NCI-H2171 treated with DMSO at 0.1 percent for 48 hours (cell line): ENCODE measurements around the gene ATF5.
A peak's percentile ranks its signal among the peaks of the same experiment; 100 is the strongest.

Experiments
- DNase-seq: peaks from one replicate; lab custom pipeline; 2025; lab: John Stamatoyannopoulos, UW

The ATF5 gene

DNA sequence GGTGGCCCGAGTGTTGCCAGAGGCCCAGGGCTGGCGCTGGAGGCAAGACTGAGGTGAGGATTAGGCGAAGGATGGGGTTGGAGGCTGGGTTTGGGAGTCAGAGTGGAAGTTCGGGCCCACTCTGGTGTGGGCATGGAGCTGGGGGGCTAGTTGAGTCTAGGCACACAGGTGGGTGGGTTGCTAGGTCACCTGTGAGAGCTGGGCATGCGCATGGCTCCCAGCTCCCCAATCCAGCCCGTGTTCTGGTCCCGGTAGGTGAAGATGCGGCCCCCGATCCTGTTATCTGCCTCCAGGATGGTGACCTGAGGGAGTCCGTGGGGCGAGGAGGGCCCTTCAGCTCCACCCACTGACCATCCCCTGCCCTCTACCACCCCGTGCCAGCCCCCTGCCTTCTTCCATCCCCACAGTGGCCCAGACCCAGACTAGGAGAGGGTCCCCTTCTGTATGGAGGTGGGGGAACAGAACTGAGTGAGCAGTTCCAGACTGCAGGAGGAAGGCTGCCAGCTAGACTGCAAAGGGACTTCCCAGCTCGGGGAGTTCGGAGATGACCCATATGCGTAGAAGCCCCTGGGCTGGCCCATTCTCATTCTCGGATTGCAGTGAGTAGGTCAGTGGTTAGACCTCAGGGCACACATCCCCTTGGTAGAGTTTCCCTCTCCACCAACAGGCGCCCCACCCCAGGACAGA, 34.0 kb upstream of the ATF5 start:
- no peak for DNase-seq

DNA sequence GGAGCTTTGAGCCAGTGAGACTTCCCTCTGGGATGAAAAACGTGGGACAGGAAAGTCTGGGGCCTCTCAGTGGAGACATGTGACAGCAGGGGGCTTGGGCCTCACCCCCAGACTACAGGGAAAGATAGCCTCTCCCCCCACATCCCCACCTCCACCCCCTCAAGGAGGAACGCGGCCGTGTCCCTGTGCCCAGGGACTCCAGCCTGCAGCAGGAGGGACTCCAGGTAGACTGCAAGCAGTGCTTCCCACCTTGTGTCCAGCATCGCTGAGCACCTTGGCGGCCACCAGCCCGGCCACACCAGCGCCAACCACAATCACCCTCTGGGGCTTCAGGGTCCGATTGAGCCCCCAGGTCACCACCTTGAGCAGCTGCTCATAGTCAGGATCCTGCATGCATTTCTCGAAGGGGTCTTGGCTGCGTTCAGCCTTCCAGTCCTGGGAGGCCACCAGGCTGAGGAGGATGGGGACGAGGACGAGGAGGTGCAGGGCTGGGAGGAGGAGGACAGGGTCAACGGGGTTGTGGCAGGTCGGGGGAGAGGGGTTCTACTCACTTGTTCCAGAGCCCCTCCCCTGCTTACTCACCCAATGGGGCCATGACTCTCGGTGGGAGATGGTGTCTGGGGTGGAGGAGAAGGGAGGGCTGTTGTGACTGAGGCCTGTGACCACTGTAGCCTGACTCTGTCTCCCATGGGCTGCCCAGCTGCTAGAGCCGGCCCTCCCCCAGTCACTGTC, 33.3 kb upstream of the ATF5 start:
- no peak for DNase-seq

DNA sequence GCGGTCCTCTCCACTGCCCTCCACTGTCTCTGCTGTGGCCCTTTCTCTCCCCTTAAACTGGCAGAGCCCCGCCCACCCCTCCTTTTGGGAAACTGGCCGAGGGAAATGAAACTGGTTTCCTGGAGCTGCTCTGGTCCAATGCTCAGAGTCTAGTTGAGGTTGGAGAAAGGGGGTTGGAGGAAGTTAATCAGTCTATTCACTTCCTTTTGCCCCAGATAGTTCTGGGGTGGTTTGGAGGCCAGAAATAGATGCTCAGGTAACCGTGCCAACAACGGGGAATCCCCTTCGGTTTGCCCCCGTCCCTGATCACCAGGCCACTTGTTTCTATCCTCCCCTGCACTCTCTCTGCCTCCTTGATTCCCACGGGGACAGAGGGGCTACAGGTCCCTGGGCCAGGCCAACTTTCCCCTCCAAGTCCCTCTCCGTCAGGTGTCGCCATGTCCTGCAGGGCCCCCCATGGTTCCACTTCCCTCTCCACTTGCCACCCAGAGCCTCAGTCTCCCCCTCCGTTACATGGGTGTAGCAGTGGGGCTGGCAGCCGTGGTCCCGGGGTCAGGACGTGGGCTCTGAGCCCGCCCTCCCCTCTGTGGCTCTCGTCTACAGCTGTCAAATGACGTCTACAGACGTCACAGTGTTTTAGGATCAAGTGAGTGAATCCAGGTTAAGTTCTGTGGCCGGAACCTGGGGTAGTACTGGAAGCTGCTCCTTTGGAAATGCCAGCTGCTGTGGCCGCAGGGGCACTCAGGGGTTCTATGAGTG, 32.0 kb upstream of the ATF5 start, which contains the start of gene IL4I1:
IL4I1 (minus strand) TSS at position 25 of the 759 bp plus-strand sequence. CDS start 727 bp downstream, outside the sequence.
- DNase-seq, result no peak

- no peak for DNase-seq
Observed at GRCh38 chr19:49904136-49904535, 24.9 kb upstream of the ATF5 start.

GRCh38 chr19:49906879-49907564, 22.0 kb upstream of the ATF5 start:
- DNase-seq, result no peak

- no peak for DNase-seq
Observed at GRCh38 chr19:49907745-49908446, 21.1 kb upstream of the ATF5 start.

DNA sequence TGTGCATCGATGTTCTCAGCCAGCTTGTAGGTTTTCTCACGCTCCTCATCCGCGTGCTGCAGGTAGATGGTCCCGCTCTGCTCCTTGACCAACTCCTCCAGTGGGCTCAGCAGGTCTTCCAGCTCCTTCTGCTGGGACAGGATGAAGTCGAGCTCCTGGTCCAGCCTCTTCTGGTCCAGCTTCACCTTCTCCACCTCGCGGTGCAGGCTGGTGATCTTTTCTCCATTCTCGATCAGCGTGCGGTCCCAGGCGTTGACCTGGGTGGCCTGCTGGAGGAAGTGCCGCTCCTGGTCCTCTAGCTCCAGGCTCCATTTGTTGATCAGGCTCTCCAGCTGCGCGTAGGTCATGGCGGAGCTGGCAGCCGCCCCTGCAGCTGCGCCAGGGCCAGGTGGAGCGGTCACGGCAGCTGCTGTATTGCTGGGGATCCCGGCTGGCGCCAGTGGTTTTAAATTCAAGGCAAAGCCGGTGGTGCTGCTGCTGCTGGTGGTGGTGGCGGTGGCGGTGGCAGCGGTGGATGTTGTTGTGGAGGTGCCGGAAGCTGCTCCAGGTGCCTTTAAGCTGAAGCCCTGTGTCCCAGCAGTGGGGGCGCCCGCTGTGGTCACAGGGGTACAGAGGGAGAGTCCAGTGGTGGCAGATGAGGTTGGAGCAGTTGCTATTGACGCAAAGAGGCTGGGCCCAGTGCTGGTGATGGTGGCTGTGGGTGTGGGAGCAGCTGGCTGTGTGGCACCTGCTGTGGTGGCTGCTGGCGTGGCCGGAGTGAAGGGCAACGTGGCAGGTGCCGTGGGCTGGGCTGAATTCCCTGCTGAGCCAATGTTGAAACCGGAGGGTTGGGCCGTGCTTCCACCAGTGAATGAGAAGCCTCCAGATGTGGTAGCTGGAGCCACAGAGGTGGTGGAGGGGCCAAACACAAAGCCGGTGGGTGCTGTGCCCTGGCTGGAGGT, 20.3 kb upstream of the ATF5 start:
- DNase-seq, result no peak

GRCh38 chr19:49910179-49910578, 18.8 kb upstream of the ATF5 start:
- DNase-seq, result peak; percentile 66

DNA sequence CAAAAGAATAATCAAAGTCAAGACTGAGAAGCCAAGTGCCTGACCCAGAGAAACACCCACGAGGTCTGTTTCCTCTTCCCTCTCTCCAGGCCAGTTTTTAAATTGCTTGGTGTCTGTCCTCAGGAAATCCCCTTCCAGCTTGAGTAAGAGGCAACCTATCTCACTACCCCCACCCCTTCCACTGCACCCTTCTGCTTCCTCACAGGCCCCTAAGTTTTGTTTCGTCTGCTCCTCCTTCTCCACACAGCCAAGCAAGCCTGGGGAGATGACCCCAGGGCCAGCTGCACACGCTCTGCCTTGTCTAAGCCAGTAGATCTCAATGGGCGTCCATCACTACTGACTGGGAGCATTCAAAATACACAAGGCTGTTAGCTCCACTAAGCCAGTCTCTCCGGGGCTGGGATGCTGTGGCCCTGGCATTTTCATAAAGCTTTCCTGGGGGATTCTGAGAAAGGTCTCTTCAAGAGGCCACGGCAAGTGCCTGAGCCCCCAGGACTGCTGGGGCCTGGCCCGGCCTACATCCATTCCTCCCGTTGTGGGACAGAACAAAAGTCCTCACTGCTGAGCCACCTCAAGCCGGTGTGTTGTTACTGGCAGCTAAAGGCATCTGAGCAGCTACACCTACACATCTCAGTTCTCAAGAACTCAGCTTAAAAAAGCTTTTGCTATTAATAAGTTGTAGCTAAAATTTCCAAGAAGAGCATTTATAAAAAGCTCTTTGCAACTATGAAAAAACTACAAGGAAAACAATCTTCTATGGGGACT, 17.4 kb upstream of the ATF5 start:
- DNase-seq, result no peak

- DNase-seq, result no peak
Observed at GRCh38 chr19:49912965-49913685, 15.9 kb upstream of the ATF5 start.

DNA sequence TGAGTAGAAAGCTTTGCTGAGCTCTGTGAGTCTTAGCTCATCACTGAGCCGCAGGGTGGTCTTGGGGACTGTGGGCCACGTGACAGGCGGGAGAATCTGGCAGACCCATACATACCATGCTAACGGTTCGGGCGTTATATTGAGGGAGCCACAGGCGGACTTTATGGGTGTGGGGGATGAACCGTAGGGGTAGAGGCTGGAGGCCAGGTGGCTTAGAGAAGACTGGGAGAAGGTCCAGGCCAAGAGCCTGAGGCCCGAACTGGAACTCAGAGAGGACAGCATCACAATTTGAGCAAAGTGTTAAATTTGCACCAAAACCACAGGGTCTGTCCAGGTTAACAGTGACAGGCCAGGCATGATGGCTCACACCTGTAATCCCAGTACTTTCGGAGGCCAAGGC, 15.3 kb upstream of the ATF5 start:
- DNase-seq, result no peak

DNA sequence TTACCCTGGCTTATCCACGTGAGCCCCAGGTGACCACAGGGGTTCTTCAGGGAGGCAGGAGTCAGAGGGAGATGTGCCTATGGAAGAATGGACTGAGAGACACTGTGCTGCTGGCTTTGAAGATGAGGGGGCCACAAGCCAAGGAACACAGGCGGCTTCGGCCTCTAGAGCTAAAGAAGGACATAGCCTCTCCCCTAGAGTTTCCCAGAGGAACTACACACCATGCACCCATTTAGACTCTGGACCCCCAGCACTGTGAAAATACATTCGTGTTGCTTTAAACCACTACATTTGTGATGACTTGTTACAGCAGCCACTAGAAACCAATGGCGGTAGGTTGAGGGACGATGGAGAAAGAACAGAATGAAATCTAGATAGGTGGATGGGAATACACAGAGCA, 13.7 kb upstream of the ATF5 start:
- DNase-seq, result no peak

DNA sequence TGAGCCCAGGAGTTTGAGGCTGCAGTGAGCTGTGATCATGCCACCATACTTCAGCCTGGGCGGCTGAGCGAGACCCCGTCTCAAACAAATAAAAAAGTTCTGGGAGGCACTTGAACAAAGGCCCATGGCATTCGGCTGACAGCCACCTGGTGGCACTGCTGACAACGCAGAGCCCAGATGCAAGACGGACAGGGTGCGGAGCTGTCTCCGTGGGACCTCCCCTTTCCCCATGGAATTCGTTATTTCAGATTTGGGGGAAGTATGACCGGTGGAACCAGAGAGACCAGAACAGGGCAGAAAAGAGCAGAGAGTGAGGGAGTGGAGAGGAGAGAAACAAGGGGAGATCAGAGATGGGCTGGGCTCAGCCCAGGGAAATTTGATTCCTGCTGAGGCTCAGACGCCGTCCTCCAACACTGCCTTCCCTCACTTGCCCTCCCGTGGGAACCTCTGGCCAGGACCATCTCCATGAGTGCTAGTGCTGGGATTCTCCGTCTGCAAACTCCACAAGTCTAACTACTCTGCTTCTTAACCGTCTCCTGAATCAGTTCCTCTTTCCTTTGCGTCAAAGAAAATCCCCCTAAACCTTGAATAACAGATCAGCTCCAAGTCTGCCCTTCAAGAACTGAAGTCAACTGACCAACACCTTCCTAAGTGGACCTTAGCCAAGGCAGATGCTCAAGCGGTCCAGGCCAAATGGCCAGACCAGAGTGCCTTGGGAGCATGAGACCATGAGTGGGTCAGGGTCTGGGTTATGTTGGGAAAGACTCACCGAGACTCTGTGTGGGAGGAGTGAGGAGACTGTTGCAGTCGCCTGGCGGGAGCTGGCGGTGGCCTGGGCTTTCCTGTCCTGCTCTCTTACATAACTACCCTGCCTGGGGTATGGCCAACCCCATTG, 11.9 kb upstream of the ATF5 start:
- DNase-seq, result peak; percentile 7

GRCh38 chr19:49918089-49918488, 10.9 kb upstream of the ATF5 start:
- DNase-seq, result no peak

DNA sequence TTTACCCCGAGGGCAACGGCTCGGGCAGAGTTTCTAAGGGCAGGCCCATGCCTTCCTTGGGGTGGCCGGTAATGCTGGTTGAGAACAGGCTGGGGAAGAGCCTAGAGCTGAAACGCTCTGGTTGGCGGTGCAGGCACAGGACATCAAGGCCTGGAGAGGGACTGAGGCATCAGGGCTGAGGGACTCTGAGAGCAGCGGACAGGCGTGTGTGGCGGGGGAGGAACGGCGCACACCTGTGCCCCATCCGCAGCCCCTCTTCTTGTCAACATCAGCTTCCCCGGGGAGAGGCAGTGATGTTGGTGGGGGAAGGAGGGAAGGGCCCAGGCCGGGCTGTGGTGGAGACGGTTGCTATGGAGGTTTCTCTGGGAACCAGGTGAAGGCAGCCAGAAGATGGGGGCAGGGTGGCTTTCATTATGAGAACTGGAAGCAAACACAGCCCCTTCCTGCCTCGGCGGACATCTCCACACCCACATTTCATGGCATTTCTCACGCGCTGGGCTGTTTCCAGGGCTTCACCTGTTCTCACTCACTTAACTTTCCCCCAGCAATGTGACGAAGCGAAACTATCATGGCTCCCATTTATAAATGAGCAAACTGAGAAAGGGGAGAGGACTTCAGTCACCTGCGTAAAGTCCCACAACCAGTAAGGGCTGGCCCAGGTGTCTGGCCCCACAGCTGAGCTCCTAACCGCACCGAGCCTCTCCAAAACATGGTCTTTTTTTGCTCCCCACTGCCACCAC, 8.2 kb upstream of the ATF5 start:
- DNase-seq, result peak; percentile 50

- no peak for DNase-seq
Observed at GRCh38 chr19:49921871-49922795, 6.9 kb upstream of the ATF5 start.
